Renal cortex interstitium (tissue), 11 donors: ENCODE data around the gene NEB. TPM values are rescaled to one million over a fixed set of nuclear protein-coding genes. Genes with fewer than 3 reads are reported as not detected.
"Not testable (repeated sequence)": the region's sequence is repeated elsewhere in the genome, so short reads cannot be mapped to it uniquely, and the experiment has no call there.

Experiments used
- DNase-seq, 11 donors: peaks; one replicate each; pipeline ENCODE4 v3.0.0-alpha.2; 2013; ENCODE audit warnings: low read depth in 9 of 11, low spot score in 4 of 11; ENCODE audit errors: extremely low read depth in 1 of 11
- polyA plus RNA-seq, 3 donors: library from polyadenylated mRNA; unstranded; fragments of 120-200 nt; gene quantifications; one replicate each; pipeline ENCODE4 v1.2.1, GENCODE V29; 2013; ENCODE audit not compliant: insufficient read length in 3 of 3

Gene NEB
- polyA plus RNA-seq, 3 donors, result 13.8 to 22.1 (median 17.5) TPM

DNA sequence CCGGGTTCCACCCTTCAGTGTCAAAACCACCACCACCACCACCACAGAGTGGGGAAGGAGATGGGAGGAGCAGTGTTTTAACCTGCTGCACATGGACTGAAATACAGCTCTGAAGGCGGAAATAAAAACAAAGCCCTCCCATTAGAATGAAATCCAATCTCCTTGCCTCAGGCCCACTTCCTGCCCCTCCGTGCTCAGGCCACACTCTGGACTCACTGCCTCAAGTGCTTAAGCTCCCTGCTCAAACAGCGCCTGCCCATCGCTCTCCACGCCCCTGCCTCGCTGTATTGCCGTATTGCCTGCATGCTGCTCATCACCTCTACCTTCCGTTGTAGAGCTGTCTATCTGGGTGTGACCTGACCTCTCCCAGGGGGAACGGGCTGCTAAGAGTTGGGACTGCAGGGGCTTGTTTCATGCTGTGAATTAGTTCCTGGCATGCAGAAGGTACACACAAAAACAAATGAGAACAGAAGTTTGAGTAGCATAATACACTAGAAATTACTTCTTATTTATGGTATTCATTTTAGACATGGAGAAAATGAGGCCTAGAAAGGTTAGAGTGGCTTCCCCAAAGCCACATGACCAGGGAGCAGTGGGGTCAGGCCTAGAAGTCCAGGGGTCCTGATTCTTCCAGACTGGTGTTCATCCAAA is 31.6 kb upstream of the NEB start:
- peak in 8 of 11 donors; percentile 18 to 42 (median 21) for DNase-seq

DNA sequence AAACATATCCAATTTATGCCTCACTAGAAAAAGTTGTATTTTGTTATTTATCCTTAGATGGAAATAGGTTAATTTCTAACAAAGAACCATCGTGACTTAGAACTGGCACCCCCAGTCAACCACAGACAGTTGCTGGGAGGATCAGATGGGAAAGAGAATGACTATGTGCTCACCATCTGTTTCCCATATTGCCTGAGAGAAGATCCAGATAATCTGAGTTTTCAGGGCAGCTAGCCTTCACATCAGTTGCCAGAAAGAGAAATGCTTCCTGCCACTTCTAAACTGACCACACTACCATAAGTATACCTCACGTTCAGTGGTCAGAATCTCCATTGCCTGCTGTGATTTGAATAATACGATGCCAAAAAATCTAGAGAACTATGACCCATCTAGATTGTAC is 28.4 kb upstream of the NEB start:
- no peak for DNase-seq

DNA sequence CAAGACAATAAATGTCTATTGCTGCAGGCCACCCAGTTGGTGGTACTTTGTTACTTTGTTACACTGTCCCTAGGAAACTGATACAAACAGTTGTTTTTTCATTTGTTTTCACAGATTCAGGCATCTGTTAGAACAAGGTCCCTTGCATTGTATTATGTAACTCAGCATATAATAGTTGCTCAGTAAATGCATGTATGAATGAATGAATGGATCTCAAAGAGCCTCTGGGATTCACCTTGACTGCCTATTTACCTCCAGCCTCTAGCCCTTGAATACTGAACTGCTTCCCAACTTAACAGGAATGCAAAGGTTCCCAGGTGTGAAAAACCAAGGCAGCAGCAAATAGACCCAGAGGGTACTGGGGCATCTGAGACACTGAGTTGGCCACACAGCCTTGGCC is 27.4 kb upstream of the NEB start:
- no peak for DNase-seq

DNA sequence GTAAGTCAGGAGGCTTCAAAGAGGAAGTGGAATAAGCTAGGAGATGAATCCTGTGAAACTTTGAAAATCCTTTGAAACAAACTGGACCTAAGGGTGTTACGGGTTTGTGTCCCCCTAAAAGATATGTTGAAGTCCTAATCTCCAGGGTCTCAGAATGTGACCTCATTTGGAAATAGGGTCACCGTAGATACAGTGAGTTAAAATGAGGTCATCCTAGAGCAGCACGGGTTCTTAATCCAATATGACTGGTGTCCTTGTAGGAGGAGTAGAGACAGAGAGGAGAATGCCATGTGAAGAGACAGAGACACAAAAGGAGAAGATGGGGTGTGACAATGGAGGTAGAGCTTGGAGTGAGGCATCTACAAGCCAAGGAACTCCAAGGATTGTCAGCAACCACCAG is 26.9 kb upstream of the NEB start:
- no peak for DNase-seq

DNA sequence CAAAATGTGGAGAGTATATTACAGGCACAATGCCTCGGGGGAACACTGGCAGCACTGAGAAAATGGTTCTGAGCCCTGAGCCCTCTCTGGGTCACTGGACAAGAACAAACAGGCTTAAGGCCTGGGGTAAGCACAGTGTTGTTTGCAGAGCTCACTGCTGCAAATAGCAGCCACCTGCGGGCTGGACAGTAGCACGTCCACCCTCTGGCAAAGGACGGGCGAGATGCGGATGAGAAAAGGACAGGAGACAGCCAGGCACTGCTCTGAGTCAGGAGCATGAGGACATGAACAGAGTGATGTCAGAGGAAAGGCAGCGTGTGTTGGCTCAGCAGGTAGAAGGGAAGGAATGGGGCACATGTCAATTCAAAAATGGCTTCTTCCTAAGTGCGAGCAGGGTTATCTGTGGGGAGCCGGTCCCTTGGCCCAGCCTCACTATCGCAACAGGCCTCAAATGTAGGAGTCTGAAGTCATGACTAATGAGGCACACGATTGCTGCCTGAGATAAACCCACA is 25.9 kb upstream of the NEB start:
- no peak for DNase-seq

DNA sequence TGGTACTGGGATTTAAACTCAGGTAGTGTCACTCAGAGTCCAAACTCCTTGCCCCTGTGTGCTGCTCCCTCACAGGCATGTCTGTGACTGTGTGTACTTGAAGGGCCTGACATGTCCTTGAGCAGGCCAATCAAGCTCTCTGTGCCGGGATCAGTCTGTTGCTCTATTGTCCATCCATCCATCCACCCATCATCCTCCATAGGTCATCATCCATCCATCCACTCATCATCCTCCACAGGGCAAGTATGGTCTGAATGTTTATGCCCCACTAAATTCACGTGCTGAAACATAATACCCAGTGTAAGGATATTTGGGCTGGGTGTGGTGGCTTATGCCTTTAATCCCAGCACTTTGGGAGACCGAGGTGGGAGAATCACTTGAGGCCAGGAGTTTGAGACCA is 24.5 kb upstream of the NEB start:
- no peak for DNase-seq

DNA sequence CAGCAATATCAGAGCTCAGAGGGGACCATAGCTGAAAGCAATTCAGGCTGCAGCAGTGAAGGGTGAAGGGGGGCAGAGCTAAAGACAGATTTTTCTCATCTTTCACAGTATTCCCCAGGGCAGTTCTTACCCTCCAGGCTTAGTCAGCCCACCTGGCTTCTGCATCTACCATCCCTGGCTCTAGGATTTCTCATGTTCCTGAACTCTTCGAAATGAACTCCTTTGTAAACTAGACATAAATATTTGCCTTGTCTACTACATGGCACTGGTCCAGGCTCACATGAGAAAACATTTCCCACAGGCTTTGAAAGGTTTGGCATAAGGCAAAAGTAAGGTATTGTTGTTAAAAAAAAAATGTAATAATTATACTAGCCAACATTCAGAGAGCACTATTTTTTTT is 23.6 kb upstream of the NEB start:
- DNase-seq, result no peak

DNA sequence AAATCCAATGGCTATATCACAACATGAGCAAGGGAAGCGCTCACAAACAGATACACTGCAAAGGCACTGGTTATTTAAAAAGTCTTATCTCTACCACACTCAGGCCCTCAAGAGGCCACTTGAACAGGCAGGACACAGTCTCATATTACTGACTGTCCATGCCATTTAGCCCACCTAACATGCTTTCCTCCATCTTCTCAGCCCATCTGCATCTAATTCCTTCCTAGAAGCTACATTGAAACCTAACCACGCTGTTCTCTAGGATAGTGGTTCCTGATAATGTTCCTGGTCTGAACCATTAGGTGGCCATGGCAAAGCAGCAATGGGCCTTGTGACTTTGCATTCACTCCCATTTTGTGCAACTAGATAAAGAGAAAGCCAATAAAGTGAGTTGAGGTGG is 22.5 kb upstream of the NEB start:
- DNase-seq, result no peak

DNA sequence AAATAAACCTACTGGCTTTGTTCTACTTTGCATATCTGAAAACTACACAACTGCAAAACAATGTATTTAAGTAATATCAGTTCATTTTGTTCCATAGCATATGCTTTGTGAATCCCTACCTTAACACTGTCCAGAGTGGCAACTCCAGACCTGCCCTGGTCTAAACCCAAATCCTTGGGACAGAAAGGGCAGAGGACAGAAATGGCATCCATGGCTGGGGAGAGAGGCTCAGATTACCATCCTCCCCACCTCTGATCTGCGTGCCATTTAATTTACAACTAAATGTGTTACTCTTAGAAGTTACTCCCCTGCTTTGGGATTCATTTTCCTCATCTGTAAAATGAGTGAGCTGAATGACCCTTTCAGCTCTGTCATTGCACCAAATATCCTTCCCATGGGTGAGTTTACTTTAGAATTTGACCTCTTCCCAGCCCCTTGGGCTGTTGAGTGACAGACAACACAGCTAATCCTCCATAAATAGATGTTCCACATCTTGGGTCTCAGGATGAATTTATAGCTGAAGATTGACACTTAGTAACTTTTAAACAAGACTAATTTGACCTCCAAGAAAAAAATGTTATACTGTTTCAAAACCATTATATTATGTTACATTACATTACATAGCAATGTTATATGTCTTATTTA is 20.1 kb upstream of the NEB start:
- no peak for DNase-seq

DNA sequence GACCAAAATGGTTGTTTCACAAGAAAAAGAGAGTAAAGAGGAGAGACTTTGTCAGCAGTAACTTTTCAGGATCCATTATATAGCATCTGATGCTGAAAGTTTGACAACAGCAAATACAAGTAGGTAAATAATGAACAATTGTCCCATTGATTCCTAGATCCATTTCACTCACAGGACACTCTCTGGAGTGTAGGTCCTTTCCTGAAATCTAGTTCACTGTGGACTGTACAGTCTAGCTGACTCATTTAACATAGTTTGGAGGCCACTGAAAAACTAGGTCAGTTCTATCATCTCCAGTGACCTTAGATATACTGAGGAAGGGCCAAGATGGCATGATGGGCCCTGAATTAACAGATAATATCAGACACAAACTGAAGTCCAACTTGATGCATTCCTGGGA is 19.3 kb upstream of the NEB start:
- no peak for DNase-seq

DNA sequence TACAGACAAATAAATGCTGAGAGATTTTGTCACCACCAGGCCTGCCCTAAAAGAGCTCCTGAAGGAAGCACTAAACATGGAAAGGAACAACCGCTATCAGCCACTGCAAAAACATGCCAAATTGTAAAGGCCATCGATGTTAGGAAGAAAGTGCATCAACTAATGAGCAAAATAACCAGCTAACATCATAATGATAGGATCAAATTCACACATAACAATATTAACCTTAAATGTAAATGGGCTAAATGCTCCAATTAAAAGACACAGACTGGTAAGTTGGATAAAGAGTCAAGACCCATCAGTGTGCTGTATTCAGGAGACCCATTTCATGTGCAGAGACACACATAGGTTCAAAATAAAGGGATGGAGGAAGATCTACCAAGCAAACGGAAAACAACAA is 11.0 kb upstream of the NEB start:
- DNase-seq, result not testable (repeated sequence)

DNA sequence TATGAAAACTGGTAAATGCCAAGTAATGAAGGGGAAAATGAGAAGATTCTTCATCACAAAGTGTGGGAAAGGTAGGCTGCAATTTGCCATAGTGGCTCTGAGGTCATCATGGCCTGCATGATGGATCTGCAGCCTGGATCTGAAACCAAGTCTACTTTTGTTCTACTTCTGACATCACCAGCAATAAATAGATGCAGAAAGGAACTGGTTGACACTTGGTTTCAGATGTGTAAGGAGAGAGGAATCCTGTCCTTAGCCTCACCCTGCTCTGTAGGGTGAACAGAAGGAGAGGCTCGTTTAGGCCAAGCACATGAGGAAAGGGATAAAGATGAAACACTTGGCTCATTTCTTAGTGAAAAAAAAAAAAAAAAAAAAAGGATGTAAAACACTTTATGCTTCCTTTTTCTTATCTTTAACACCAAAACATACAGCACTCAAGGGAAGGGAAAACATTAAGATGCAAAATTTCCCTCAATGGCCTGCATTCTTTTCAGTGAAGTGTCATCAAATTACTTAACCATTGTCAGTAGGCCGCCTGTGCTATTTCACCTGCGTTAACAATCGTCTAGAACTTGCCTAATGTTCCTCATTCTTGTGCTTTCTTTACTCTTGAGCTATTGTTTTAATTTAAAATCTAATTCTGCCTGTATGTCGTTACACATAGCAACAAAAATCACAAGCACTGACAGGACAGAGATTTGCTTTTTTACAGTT is 3.9 kb downstream of the NEB start:
- peak in 7 of 11 donors; percentile 4 to 35 (median 23) for DNase-seq

DNA sequence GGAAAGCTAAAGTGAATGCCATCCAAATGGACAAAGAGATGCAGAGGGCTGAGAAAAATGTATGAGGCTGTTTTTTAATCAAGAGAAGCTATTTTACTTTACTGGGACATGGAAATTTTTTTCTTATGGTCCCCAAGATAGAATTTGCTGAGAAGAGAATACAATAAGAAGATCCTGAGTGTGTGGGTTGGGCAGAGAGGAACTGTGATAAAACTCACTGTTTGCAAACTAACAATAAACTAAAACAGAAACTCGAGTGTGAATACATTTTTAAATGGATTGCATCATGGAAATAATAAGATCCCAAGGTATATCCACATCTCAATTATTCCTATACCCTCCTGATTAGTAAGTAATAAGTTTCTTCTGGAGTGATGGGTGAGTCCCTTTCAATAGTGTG is 4.4 kb downstream of the NEB start:
- no peak for DNase-seq

DNA sequence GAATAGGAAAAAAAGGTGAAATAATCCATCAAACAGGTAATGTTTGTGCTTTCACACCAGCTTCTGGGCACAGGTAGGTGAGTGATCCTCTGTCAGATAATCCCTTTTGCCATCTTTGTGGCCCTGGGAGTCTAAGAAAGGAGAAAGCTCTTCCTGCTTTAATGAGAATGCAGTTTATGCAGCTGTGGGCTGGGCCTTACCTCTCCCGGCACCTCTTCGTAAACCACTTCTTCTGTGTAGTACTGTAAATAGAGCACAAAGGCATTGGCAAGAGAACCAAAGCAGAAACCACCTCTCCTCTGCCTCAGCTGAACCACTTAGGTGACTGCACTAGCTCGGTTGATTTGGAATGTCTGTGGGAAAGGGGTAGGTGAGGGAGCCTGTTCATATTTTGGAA is 4.9 kb downstream of the NEB start:
- no peak for DNase-seq

DNA sequence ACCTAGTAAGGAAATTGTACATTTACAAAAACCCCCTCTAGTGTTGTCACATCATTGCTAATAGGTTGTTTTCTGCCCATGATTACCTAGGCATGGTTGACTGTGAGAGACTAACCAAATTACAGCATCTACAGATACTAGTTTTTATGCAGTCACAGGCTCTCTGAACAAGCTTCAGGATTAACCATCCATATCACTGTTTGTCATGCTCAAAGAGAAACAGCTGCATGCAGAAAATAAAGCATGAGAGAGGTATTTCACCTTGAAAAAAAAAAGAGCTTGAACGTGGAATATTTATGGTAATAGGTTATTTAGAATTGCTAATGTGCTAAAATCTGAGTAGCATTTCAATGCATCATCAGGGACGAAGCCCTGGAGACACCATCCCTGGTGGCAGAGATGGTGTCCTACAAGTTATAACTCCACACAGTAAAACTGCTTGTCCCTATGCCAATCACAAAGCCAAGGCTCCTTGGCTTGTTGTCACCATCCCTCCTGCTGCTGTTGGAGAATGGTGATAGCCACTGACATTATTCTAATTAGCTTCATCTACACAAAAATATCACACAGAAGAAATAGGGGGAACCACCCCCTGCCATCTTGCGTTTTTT is 5.4 kb downstream of the NEB start:
- DNase-seq, result no peak

DNA sequence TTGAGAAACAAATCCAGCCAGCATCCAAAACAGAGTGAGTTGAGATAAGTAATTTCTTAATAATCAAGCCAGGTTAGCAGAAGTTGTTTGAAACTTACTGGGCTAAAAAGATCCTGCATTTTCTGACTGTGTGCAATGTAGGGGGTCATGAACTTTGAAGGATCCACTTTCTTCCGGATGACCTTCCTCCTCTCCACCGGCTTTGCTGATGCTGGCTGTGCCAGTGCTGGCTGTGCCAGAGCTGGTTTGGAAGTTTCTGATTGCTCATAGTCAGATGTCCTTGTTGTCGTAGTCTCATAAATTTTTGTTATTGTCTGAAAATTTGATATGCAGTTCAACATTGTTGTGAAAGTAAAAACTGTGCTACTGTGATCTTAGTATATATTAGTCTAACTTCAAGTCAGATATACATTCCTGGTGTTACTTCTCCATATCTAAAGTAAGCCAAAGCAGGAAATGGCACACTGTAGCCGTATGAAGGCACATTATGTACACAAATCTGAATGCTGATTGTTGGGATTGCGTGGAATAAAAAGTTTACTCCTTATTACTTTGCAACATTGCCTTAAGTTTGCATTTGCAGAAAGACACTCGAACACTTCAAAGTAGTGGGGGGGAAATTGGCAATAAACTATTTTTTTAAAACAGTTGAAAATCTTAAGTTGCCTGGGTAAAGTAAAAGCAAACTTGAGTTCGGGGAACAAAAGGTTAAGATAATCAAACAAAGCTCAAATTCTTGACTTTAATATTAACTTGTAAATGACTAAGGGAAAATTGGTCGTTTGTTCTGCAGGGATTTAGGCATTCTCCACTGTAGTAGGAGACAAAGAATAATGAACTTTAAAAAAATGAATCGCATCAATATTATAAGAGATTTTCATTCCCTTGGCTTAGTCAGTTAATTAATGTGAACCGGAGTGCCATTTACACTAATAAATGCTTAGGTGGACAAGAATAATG is 6.4 kb downstream of the NEB start:
- DNase-seq, result no peak

DNA sequence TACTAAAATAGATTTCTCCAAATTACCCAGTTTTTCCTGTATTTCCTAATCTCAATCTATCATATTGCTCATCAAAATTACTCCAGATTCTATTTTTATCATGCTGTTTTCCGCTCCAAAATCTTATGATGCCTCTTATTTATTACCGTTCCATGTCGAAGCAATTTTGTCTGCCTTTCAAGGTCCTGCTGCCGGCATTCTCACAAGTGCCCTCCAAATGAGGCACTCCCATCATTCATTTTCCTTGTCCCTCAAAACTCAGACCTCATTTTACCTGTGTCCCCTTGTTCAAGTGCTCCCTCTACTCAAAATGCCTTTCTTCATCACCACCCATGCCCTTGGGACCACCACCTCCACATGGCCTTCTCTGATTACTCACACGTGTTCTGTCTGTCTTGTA is 13.1 kb downstream of the NEB start:
- DNase-seq, result no peak

DNA sequence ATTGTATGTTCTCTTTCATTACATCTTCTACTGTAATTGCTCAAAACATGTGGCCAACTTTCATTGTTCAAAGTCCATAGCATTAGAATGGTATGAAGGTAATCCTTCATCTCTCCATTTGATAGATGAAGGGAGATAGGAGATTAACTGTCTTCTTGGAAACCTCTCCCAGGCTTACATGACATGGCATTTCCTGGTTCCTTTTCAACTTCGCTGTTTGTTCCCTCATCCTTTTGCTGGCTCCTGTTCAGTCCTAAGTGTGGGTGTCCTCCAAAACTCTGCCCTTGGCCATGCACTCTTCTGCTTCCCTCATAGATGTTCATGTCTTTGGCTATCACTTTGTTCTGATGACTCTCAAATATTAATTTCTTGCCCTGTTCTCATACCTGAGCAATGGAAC is 13.8 kb downstream of the NEB start:
- DNase-seq, result no peak

DNA sequence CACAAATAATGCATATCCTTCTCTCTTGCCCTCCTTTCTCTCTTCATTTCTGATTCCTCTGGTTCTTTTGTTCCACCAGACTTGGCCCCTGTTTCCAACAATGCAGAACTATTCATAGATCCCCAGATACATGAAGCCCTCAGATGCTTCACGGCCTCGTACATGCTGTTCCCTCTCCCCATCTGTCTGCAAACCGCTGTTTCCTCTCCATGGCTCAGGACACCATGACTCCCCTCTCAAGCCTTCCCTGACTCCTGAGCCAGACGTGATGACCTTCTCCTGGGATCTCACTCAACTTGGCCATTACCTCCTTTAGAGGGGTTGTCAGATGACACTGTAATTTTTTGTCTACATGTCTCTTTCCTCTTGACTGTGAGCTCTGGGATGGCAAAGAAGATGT is 15.5 kb downstream of the NEB start:
- DNase-seq, result no peak
